Measurements from ENCODE around the gene IQCB1.
"Not testable (repeated sequence)": the region's sequence is repeated elsewhere in the genome, so short reads cannot be mapped to it uniquely, and the experiment has no call there.

Gene IQCB1

DNA sequence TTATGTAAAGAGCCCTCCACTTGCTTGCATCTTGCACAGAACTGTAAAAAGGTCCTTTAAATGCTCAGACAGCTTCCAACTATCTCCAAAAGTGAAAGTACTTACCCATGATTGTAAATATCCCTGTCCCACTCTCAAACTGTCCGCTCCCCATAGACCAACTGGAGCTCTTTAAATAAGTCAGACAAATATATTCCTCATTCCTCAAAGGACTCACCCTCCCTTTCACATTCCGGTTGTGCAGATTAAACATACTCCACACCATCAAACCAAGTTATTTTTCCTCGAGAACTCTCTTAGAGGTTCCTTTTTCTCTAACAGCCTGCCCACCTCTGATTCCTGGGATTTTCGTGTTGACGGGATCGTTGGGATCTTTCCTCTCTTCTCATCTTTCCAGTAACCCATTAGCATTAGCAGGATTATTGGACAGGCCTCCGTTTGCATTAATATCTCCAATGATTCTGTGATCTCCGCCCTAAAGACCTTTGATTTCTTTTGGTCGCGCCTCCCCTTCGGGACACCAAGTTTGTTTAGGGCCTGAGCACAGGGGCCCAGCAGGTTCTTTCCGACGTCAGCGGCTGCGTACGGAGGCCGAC is 86.1 kb downstream of the IQCB1 start:
- DNase-seq (ENCODE audit: low read depth in 1 of 2, low spot score in 1 of 2) = no peak

DNA sequence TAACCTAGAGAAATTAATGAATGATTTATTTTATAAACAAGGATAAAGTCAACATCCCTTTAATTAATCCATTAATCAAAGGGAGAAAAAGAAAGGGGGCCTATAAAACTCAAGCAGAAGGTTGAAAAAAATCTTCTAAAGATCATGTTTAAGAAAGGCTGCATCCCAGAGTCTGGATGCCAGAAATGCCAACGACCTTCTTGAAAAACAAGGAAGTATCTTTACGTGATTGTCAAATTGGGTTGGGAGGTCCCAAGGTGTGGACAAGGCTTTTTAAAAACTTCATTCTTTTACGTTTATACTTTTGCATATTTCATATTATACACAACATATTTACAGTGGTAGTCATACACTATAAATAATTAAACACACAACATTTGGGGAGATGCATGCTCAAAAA is 86.9 kb downstream of the IQCB1 start:
- DNase-seq (ENCODE audit: low read depth in 1 of 2, low spot score in 1 of 2) = no peak

GRCh38 chr3:121743106-121743505 is 91.8 kb downstream of the IQCB1 start:
- DNase-seq (ENCODE audit: low read depth in 1 of 2, low spot score in 1 of 2) = not testable (repeated sequence)

GRCh38 chr3:121740896-121741295 is 94.0 kb downstream of the IQCB1 start:
- DNase-seq (ENCODE audit: low read depth in 1 of 2, low spot score in 1 of 2) = no peak

DNA sequence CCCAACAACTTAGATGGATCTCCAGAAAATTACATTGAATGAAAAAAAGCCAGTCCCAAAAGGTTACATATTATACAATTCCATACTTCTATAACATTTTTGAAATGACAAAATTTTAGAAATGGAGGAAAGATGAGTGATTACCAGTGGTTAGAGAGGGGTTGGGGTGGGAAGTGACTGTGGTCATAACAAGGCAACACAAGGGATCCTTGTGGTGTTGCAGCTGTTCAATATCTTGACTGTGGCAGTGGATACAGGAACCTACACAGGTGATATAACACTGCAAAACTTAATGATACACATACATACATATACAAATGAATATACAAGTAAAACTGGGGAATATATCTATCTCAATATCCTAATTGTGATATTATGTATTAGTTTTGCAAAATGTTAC is 95.0 kb downstream of the IQCB1 start:
- no peak for DNase-seq (ENCODE audit: low read depth in 1 of 2, low spot score in 1 of 2)

- DNase-seq (ENCODE audit: low read depth in 1 of 2, low spot score in 1 of 2) = no peak
These were observed 97.2 kb downstream of the IQCB1 start for GRCh38 chr3:121737644-121738043.

DNA sequence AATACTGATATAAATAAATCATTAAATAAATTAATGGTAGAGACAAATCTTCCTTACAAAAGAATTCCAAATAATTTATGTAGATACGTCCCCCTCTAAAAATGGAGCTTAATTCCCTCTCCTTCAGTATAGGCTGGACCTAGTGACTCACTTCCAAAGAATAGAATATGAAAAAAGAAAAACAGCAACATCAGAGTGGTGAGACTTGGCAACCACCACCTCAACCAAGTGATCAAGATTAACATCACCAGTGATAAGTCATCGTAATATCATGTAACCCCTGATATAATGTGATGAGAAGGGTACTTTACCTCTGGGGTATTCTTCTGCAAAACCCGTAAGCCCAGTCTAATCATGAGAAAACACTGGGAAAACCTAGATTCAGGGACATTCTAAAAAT is 98.7 kb downstream of the IQCB1 start:
- no peak for DNase-seq (ENCODE audit: low read depth in 1 of 2, low spot score in 1 of 2)

DNA sequence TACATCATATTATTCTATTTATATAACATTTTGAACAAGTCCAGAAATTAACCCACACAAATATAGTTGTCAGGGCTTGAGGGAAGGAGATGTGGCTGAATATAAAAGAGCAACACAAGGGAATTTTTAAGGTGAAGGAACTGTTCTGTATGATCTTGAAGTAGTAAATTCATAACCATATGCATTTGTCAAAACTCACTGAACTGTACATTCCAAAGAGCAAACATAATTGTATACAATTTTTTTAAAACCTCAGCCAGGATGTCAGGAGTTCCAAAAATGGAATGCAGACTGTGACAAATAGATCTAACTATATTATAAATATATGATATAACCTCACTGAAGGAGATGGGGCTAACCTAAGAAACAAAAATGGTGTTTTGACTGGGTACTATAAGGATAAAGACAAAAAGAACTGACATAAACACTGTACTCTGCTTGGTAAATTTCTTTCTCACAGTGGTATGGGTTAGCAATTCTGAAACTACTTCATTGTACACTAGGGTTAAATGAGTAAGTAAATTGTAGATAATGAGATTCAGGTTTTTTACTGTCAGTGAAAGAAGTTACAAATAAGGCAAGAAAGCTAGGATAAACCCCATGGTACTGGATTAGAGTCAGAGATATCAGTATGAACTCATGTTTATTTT is 99.7 kb downstream of the IQCB1 start:
- no peak for DNase-seq (ENCODE audit: low read depth in 1 of 2, low spot score in 1 of 2)

DNA sequence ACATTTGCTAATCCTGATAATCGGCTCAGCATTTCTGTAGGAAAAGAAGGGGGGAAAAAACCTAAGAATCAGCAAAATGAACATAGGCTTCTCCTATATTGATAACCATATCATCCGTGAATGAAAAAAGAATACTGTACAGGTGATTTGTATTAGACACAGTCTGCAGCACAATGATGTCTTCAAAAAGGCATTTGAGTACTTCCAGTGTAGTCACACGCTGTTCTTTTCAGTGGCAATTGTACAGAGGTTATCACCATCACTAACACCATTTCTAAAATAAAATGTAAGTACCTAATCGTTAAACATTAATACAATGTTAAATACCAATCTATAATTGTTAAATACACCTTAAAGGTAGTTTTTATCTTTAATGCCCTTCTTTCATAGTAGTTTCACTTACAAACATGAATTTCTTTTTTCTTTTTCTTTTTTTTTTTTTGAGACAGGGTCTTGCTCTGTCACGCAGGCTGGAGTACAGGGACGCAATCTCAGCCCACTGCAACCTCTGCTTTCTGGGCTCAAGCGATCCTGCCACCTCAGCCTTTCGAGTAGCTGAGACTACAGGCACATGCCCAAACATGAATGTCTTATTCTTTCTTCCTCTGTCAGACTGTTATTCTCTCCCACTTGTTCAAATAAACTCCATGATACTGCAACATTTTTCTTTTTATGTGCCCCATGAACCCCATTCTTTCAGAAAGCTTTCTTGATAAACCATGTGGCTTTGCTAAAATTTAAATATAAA is 103.7 kb downstream of the IQCB1 start:
- no peak for DNase-seq (ENCODE audit: low read depth in 1 of 2, low spot score in 1 of 2)

- DNase-seq (ENCODE audit: low read depth in 1 of 2, low spot score in 1 of 2) = no peak
These were observed 110.7 kb downstream of the IQCB1 start for GRCh38 chr3:121724130-121724529.

DNA sequence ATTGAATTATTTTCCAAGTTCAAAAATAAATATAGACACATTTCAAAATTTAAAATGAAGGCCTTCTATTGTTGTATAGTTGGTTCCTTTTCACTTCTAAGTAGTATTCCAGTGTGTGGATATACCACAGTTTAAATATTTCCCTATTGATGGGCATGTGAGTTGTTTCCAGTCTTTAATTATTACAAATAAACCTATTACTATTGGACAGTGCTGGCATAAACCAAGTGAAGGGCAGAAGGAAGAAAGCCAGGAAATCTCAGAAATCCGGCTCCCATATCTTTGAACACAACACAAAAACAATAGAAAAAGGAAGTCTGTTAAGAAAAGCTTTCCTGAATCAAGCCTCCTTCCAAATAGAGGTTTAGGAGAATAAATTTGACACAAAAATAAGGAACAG is 111.4 kb downstream of the IQCB1 start:
- no peak for DNase-seq (ENCODE audit: low read depth in 1 of 2, low spot score in 1 of 2)

DNA sequence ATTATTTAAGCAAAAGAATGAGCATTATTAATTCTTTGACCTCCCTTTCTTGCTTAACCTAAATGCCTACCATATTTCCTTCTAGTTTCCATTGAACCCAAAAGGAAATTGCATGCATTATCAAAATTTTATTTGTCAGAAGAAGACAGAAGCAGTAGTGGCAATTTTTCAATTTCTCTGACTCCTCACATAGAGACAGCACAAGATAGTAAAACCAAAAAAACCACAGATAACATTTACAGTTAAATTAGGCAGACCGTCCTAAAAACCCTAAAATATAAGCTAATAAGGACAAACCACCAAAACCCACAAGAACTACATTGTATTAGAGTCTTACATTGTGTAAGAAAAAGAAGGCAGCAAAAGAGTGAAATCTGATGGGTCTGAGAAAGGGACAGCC is 112.4 kb downstream of the IQCB1 start:
- no peak for DNase-seq (ENCODE audit: low read depth in 1 of 2, low spot score in 1 of 2)

- no peak for DNase-seq (ENCODE audit: low read depth in 1 of 2, low spot score in 1 of 2)
These were observed 114.7 kb downstream of the IQCB1 start for GRCh38 chr3:121720163-121720562.
